GM23248 (cell line): ENCODE data around the gene SARDH. TPM values are rescaled to one million over a fixed set of nuclear protein-coding genes. Genes with fewer than 3 reads are reported as not detected.

ENCODE experiments used
- DNase-seq: peaks from one replicate; pipeline ENCODE4 v3.0.0-alpha.2; 2015
- H2AFZ ChIP-seq: fragments of 200-600 bp; sonication (generic); 2 replicates; pipeline ENCODE4 v1.6.1; 2016; ENCODE audit warnings: antibody characterized with exemption
- H3F3A ChIP-seq: fragments of 200-600 bp; sonication (generic); 2 replicates; pipeline ENCODE4 v1.6.1; 2016; ENCODE audit warnings: mild to moderate bottlenecking, antibody characterized with exemption, mixed run types; ENCODE audit not compliant: insufficient read depth
- H3K27ac ChIP-seq: fragments of 200-600 bp; sonication (generic); 2 replicates; pipeline ENCODE4 v1.5.1; 2016; ENCODE audit warnings: mild to moderate bottlenecking
- H3K27me3 ChIP-seq: fragments of 200-600 bp; sonication (generic); replicated peaks from 2 replicates; pipeline ENCODE4 v1.6.1; 2016; ENCODE audit warnings: mild to moderate bottlenecking; ENCODE audit not compliant: insufficient read depth
- H3K36me3 ChIP-seq: fragments of 200-600 bp; sonication (generic); 2 replicates; pipeline ENCODE4 v1.6.1; 2016; ENCODE audit warnings: low read depth, mild to moderate bottlenecking
- H3K4me1 ChIP-seq: fragments of 200-600 bp; sonication (generic); 2 replicates; pipeline ENCODE4 v1.6.1; 2016; ENCODE audit warnings: mild to moderate bottlenecking; ENCODE audit not compliant: insufficient read depth
- H3K4me2 ChIP-seq: fragments of 200-600 bp; sonication (generic); one replicate; pipeline ENCODE4 v1.6.1; 2016; ENCODE audit warnings: mild to moderate bottlenecking; ENCODE audit not compliant: unreplicated experiment
- H3K4me3 ChIP-seq: fragments of 200-600 bp; sonication (generic); 2 replicates; pipeline ENCODE4 v1.5.1; 2016; ENCODE audit warnings: mild to moderate bottlenecking
- H3K79me2 ChIP-seq: fragments of 200-600 bp; sonication (generic); 2 replicates; pipeline ENCODE4 v1.6.1; 2016; ENCODE audit warnings: mild to moderate bottlenecking; ENCODE audit not compliant: insufficient read depth
- H3K9ac ChIP-seq: fragments of 200-600 bp; sonication (generic); 2 replicates; pipeline ENCODE4 v1.6.1; 2016; ENCODE audit warnings: mild to moderate bottlenecking
- H3K9me2 ChIP-seq: fragments of 200-600 bp; sonication (generic); 2 replicates; pipeline ENCODE4 v1.6.1; 2016; ENCODE audit warnings: mixed run types, mild to moderate bottlenecking, moderate library complexity; ENCODE audit not compliant: insufficient read depth
- H3K9me3 ChIP-seq: fragments of 200-600 bp; sonication (generic); one replicate; pipeline ENCODE4 v1.6.1; 2017; ENCODE audit warnings: low read depth
- H4K20me1 ChIP-seq: fragments of 200-600 bp; sonication (generic); 2 replicates; pipeline ENCODE4 v1.6.0; 2016; ENCODE audit not compliant: insufficient read depth
- EZH2 ChIP-seq: fragments of 200-600 bp; sonication (generic); IDR thresholded peaks from 2 replicates; pipeline ENCODE4 v1.6.1; 2018; ENCODE audit warnings: antibody characterized with exemption, mild to moderate bottlenecking; ENCODE audit not compliant: insufficient read depth, poor library complexity, severe bottlenecking
- EZH2phosphoT487 ChIP-seq: fragments of 200-600 bp; sonication (generic); IDR thresholded peaks from 2 replicates; pipeline ENCODE4 v1.6.1; 2018; ENCODE audit warnings: antibody characterized with exemption, moderate library complexity, mild to moderate bottlenecking, low read depth; ENCODE audit not compliant: insufficient read depth
- WGBS, 2 experiments: methylation state at CpG; one replicate each; pipeline ENCODE4 v1.1.6; 2015 to 2017; ENCODE audit warnings: low lambda C conversion rate in 2 of 2, low coverage in 1 of 2; ENCODE audit errors: missing lambda C conversion rate in 2 of 2; 5-methylcytosine and 5-hydroxymethylcytosine counted together
- in situ Hi-C: fragments of 300-500 bp; cut with MboI; formaldehyde crosslinking; loops from 2 replicates; pipeline ENCODE4 v1.15.0; 2020
- polyA plus RNA-seq: library from polyadenylated mRNA; unstranded; fragments of >200 nt; fragmentation: Nextera tagmentation; extraction: Ambion mirVana; gene quantifications from 2 replicates; pipeline ENCODE4 v1.2.1, GENCODE V29; 2016
- total RNA-seq: library from RNA; depleted of rRNA; stranded (reverse); fragments of >200 nt; shearing (Covaris generic); gene quantifications from 2 replicates; pipeline ENCODE4 v1.2.3, GENCODE V29; 2014

SARDH gene
- total and polyA plus RNA-seq, 2 experiments from 2014 or later = 0.16 to 2.4 TPM

DNA sequence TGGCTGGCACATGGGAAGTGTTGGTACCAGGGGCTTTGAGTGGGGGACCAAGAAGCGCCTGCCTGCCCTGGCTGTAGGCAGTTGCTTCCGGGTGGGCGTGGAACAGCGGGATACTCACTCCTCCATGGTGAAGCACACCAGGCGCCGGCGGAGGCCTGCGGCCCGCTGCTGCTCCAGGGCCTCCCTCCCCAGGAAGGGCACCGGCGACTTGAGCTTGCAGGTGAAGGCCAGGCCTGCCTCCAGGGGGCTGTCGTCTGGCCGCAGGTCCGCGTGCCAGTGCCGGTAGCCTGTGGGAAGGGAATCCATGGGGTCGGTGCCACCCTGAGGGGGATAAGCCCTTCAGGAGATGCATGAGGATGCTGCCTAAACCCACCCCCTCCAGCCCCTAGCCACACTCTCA is 67.7 kb downstream of the SARDH start:
- in situ Hi-C loops = no loop called here
- WGBS, 2 experiments = 84 to 85% methylated on average over 14 to 17 of the region's 17 CpGs
- H3K4me1 ChIP-seq = no peaks in the 10 kb centered on the region

GRCh38 chr9:133669182-133669801 is 68.9 kb downstream of the SARDH start:
- Histone ChIP-seq H3K9me2 (no peaks in the 10 kb centered on the region), H2AFZ (no peak overlapping the region), H3K79me2 (no peaks in the 10 kb centered on the region), H3K27ac (no peak overlapping the region), H3K9ac (no peak overlapping the region), H4K20me1 (no peaks in the 10 kb centered on the region), H3K4me1 (no peaks in the 10 kb centered on the region), H3K9me3 (no peaks in the 10 kb centered on the region), H3K4me3 (no peak overlapping the region), H3K27me3 (peaks cover under 1% of the 10 kb centered on the region; the same call in 1 of the 2 replicates), H3K36me3 (no peaks in the 10 kb centered on the region), H3K4me2 (no peak overlapping the region), H3F3A (no peaks in the 10 kb centered on the region)
- WGBS, 2 experiments = 36 to 40% methylated on average over 15 of the region's 16 CpGs
- DNase-seq = no peak
- in situ Hi-C loops = no loop called here
- no peak for TF ChIP-seq EZH2phosphoT487
- TF ChIP-seq EZH2 = no peak

More for the DNA sequence above, 67.7 kb downstream of the SARDH start:
- no peaks in the 10 kb centered on the region for H3F3A ChIP-seq
- H3K27ac ChIP-seq = no peak overlapping the region
- no peaks in the 10 kb centered on the region for H3K9me2 ChIP-seq
- no peak overlapping the region for H3K4me2 ChIP-seq
- no peaks in the 10 kb centered on the region; the same call in 1 of the 2 replicates for H3K27me3 ChIP-seq
- H3K9me3 ChIP-seq = no peaks in the 10 kb centered on the region
- no peaks in the 10 kb centered on the region for H3K79me2 ChIP-seq
- no peaks in the 10 kb centered on the region for H4K20me1 ChIP-seq
- no peak for TF ChIP-seq EZH2phosphoT487
- TF ChIP-seq EZH2 = no peak
- DNase-seq = no peak
- H3K4me3 ChIP-seq = no peak overlapping the region
- no peaks in the 10 kb centered on the region for H3K36me3 ChIP-seq
- no peak overlapping the region for H2AFZ ChIP-seq
- no peak overlapping the region for H3K9ac ChIP-seq

DNA sequence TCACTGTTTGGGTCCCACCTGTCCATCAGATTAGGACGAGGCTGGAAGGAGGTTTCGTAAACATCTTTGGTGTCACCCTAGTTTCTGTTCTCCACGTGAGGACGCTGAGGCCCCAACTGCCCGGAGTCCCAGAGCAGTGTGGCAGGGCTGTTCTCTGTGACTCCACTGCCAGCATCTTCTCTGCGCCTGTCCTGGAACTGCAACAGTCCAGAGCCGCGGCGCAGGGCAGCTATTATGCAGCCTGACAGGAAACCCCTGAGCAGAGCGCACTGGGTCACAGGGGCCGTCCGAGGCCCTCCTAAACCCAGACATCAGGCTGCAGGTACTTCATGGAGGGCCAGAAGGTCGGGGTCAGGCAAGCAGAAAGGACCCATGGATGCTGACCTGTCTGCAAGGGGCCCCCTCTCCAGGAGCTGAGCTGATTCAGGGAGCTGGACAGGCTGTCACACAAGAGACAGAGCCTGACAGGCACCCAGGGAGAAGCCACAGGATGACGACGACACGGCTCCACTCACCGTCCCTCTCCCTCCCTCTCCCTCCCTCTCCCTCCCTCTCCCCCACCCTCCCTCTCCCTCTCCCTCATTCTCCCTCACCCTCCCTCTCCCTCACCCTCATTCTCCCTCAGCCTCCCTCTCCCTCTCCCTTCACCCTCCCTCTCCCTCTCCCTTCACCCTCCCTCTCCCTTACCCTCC is 70.2 kb downstream of the SARDH start:
- in situ Hi-C loops = no loop called here
- no peak for TF ChIP-seq EZH2
- no peak for TF ChIP-seq EZH2phosphoT487
- 29 to 40% methylated on average over 13 to 17 of the region's 17 CpGs for WGBS, 2 experiments

GRCh38 chr9:133666845-133667244 is 71.3 kb downstream of the SARDH start:
- Histone ChIP-seq H2AFZ (no peak overlapping the region), H3K4me1 (no peaks in the 10 kb centered on the region), H3K4me3 (no peak overlapping the region), H3K9ac (no peak overlapping the region), H3K9me2 (no peaks in the 10 kb centered on the region), H3K4me2 (no peak overlapping the region), H3F3A (no peaks in the 10 kb centered on the region), H4K20me1 (no peaks in the 10 kb centered on the region), H3K27me3 (peaks cover 14% of the 10 kb centered on the region; the same call in 1 of the 2 replicates), H3K36me3 (no peaks in the 10 kb centered on the region), H3K9me3 (no peaks in the 10 kb centered on the region), H3K79me2 (no peaks in the 10 kb centered on the region), H3K27ac (no peak overlapping the region)
- in situ Hi-C loops = no loop called here
- WGBS, 2 experiments = 62 to 72% methylated on average over 11 of the region's 11 CpGs
- no peak for DNase-seq
- TF ChIP-seq EZH2 (no peak), EZH2phosphoT487 (no peak)

More for the DNA sequence above, 70.2 kb downstream of the SARDH start:
- Histone ChIP-seq H3K4me3 (no peak overlapping the region), H3K9ac (no peak overlapping the region), H2AFZ (no peak overlapping the region), H4K20me1 (no peaks in the 10 kb centered on the region), H3K9me2 (no peaks in the 10 kb centered on the region), H3F3A (no peaks in the 10 kb centered on the region), H3K27ac (no peak overlapping the region), H3K79me2 (no peaks in the 10 kb centered on the region), H3K4me1 (no peaks in the 10 kb centered on the region), H3K36me3 (no peaks in the 10 kb centered on the region), H3K4me2 (no peak overlapping the region), H3K27me3 (peaks cover 12% of the 10 kb centered on the region; the same call in 1 of the 2 replicates), H3K9me3 (no peaks in the 10 kb centered on the region)
- no peak for DNase-seq
